Gastroesophageal sphincter (tissue), 4 donors: ENCODE measurements around the gene DOCK9. TPM values are rescaled to one million over a fixed set of nuclear protein-coding genes. Genes with fewer than 3 reads are reported as not detected.
"Not testable (repeated sequence)": the region's sequence is repeated elsewhere in the genome, so short reads cannot be mapped to it uniquely, and the experiment has no call there.

Source experiments
- ATAC-seq: fragments of 150-250 bp; one replicate; pipeline ENCODE4 v1.9.1; 2016; ENCODE audit warnings: mild to moderate bottlenecking, moderate library complexity
- H3K27ac ChIP-seq, 4 donors: fragments of 200-600 bp; sonication (generic) in 3 of 4; 1 replicate in 3 of 4; 2 replicates in 1 of 4; pipeline ENCODE4 v1.5.1; 2016 to 2019
- H3K27me3 ChIP-seq: fragments of 200-600 bp; sonication (generic); one replicate; pipeline ENCODE4 v1.5.1; 2019
- H3K36me3 ChIP-seq, 2 donors: fragments of 200-600 bp; sonication (generic); one replicate each; pipeline ENCODE4 v1.5.1; 2019; ENCODE audit warnings: control low read depth in 1 of 2
- H3K4me1 ChIP-seq, 3 donors: fragments of 200-600 bp; sonication (generic); 1 replicate in 2 of 3; 2 replicates in 1 of 3; pipeline ENCODE4 v1.5.1; 2016 to 2019; ENCODE audit warnings: control low read depth in 2 of 3
- H3K4me3 ChIP-seq, 2 donors: fragments of 200-600 bp; sonication (generic); one replicate each; pipeline ENCODE4 v1.5.1; 2019; ENCODE audit warnings: mild to moderate bottlenecking in 1 of 2, moderate library complexity in 1 of 2
- H3K9me3 ChIP-seq, 3 donors: fragments of 200-600 bp; sonication (generic); one replicate each; pipeline ENCODE4 v1.5.1; 2017 to 2019; ENCODE audit warnings: control low read depth in 2 of 3
- EP300 ChIP-seq: sonication (generic); formaldehyde crosslinking; IDR thresholded peaks from one replicate; pipeline ENCODE4 v1.6.1; 2017; ENCODE audit warnings: antibody characterized with exemption, mild to moderate bottlenecking
- POLR2A ChIP-seq, 2 donors: fragments of 450-650 bp; IDR thresholded peaks; one replicate each; pipeline ENCODE4 v1.6.1; 2017; ENCODE audit warnings: antibody characterized with exemption in 2 of 2, mild to moderate bottlenecking in 2 of 2, moderate library complexity in 1 of 2
- POLR2AphosphoS5 ChIP-seq: sonication (generic); formaldehyde crosslinking; IDR thresholded peaks from one replicate; pipeline ENCODE4 v1.6.1; 2017; ENCODE audit warnings: antibody characterized with exemption
- WGBS, 2 donors: methylation state at CpG; one replicate each; pipeline ENCODE4 v1.1.5; 2018; ENCODE audit warnings: low coverage in 1 of 2; 5-methylcytosine and 5-hydroxymethylcytosine counted together
- total RNA-seq, 4 donors: library from RNA; depleted of rRNA; stranded (reverse); fragments of >200 nt; gene quantifications; one replicate each; pipeline ENCODE4 v1.1.0, GENCODE V29; 2016
- TF ChIP-seq, protein P1 (sequence below), 4 experiments: fragments of 200-600 bp in 2 of 4; fragments of 450-650 bp in 2 of 4; sonication (generic) in 1 of 4; IDR thresholded peaks; one replicate each; pipeline ENCODE4 v1.5.1; 2017 to 2019; ENCODE audit warnings: antibody characterized with exemption in 4 of 4, mild to moderate bottlenecking in 2 of 4, moderate library complexity in 2 of 4

DOCK9 gene
- total RNA-seq, 4 donors from 2014 or later, result 84.1 to 203 (median 150) TPM

DNA sequence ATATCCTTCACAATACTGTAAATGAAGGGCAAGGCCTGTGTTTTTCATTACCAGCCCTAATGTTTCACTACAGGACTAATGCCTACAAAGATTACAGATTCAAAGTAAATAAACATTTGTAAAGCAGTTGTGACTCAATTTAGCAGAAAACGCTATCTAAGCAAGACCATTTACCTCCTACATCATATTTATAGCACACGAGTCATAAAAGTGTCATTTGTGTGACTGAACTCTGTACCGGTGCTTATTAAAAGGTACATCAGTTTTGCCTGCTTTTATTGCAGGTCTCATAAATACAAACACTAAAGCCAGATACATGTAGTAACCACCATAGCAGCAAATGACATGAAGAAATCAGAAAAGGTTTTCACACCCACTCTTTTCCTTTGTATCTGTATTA, 163.9 kb downstream of the DOCK9 start:
- peaks cover 0 to 5% (median 0%) of the 10 kb centered on the region in 3 donors for H3K4me1 ChIP-seq
- ATAC-seq, result no peak
- H3K9me3 ChIP-seq, result no peaks in the 10 kb centered on the region
- TF ChIP-seq POLR2AphosphoS5 (no peak), EP300 (no peak), POLR2A (IDR thresholded peaks at IDR 0.05) (no peak)
- TF ChIP-seq, protein P1, sequence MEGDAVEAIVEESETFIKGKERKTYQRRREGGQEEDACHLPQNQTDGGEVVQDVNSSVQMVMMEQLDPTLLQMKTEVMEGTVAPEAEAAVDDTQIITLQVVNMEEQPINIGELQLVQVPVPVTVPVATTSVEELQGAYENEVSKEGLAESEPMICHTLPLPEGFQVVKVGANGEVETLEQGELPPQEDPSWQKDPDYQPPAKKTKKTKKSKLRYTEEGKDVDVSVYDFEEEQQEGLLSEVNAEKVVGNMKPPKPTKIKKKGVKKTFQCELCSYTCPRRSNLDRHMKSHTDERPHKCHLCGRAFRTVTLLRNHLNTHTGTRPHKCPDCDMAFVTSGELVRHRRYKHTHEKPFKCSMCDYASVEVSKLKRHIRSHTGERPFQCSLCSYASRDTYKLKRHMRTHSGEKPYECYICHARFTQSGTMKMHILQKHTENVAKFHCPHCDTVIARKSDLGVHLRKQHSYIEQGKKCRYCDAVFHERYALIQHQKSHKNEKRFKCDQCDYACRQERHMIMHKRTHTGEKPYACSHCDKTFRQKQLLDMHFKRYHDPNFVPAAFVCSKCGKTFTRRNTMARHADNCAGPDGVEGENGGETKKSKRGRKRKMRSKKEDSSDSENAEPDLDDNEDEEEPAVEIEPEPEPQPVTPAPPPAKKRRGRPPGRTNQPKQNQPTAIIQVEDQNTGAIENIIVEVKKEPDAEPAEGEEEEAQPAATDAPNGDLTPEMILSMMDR (IDR thresholded peaks at IDR 0.05), result no peak
- peaks cover 0 to 37% of the 10 kb centered on the region in 2 donors for H3K36me3 ChIP-seq
- H3K27me3 ChIP-seq, result no peaks in the 10 kb centered on the region
- 75 to 93% methylated on average over 3 of the region's 3 CpGs for WGBS, 2 donors
- H3K4me3 ChIP-seq, result no peak overlapping the region
- no peak overlapping the region for H3K27ac ChIP-seq

- not testable (repeated sequence) for ATAC-seq, H3K27ac ChIP-seq, H3K9me3 ChIP-seq, H3K4me3 ChIP-seq, H3K27me3 ChIP-seq, H3K4me1 ChIP-seq
- H3K36me3 ChIP-seq, result peaks cover 0 to 49% of the 10 kb centered on the region in 2 donors
- WGBS, 2 donors, result 0% methylated on average over 2 of the region's 5 CpGs; no CpG with 5 or more reads in 1 of the 2 donors
Observed at GRCh38 chr13:98812186-98812790, 165.6 kb downstream of the DOCK9 start.

DNA sequence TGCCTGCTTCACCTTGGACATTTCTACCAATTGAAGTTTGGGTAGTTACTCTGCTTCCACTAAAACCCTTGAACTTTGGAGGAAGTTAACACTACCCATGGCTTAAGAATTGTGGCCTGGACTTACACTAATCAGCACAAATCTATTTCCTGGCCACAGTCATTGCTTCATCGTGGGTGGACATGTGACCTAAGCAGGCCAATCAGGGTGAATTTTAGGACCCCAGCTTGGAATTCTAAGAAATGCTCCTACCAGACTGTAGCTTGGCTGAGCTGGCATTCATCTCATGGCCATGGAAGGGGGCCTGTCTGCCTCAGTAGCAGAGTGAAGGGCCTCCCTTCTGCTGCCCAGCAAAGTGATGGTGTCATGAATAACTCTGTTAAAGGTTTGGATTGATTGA, 167.1 kb downstream of the DOCK9 start:
- Histone ChIP-seq H3K4me3 (no peak overlapping the region), H3K36me3 (peaks cover 3 to 50% of the 10 kb centered on the region in 2 donors), H3K27me3 (no peaks in the 10 kb centered on the region), H3K27ac (no peak overlapping the region), H3K4me1 (no peaks in the 10 kb centered on the region), H3K9me3 (no peaks in the 10 kb centered on the region)
- WGBS, 2 donors, result 67% methylated on average over 1 of the region's 1 CpG; no CpG with 5 or more reads in 1 of the 2 donors
- TF ChIP-seq, protein P1 (IDR thresholded peaks at IDR 0.05), result no peak
- no peak for TF ChIP-seq POLR2AphosphoS5
- TF ChIP-seq EP300, result no peak
- TF ChIP-seq POLR2A (IDR thresholded peaks at IDR 0.05), result no peak
- ATAC-seq, result no peak

DNA sequence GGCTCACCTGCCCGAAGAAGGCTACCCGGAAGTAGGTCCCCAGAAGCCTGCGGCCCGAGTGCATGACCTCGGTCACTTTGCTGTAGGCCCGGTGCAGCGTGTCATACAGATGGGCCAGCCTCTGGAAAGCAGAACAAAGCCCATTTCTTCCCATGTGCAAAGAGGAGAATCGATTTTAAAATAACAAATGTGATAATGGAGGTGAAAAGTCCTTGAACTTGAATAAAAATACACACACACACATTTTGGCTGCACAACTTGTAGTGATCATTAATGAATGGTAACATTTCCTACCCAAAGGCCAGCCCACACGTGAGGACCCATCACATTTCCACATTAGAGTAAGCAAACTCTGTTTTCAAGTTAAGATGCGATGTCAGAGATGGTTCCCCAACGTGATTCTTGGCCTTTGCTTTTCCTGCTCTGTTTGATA, 168.5 kb downstream of the DOCK9 start:
- Histone ChIP-seq H3K27ac (no peak overlapping the region), H3K4me1 (no peaks in the 10 kb centered on the region), H3K36me3 (peaks cover 3 to 61% of the 10 kb centered on the region in 2 donors), H3K9me3 (no peaks in the 10 kb centered on the region), H3K4me3 (no peak overlapping the region), H3K27me3 (no peaks in the 10 kb centered on the region)
- 79 to 87% methylated on average over 9 to 11 of the region's 11 CpGs for WGBS, 2 donors
- TF ChIP-seq POLR2A (IDR thresholded peaks at IDR 0.05), result no peak
- TF ChIP-seq POLR2AphosphoS5, result no peak
- TF ChIP-seq, protein P1 (IDR thresholded peaks at IDR 0.05), result no peak
- TF ChIP-seq EP300, result no peak
- ATAC-seq, result no peak

DNA sequence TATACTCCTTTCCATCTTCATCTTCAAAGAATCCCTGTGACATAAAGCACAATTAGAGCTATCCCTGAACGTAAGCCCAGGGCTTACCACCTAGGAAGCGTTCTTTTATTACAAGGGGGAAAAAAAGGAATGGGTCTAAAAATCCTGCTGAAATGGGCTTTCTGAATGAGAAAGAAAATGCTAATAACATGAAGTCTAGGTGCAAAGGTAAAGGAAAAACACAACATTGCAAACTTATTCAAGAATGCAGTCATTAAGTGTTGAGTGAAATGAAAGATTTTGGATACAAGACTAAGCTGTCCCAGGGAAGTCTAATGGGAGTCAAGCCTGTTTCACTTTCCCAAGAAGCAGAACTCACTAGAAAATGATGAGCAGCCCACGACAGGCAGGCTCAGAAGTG, 170.1 kb downstream of the DOCK9 start:
- peaks cover 3 to 77% of the 10 kb centered on the region in 2 donors for H3K36me3 ChIP-seq
- H3K4me3 ChIP-seq, result no peak overlapping the region
- TF ChIP-seq EP300, result no peak
- TF ChIP-seq POLR2A (IDR thresholded peaks at IDR 0.05), result no peak
- TF ChIP-seq, protein P1 (IDR thresholded peaks at IDR 0.05), result no peak
- H3K9me3 ChIP-seq, result no peaks in the 10 kb centered on the region
- no peaks in the 10 kb centered on the region for H3K4me1 ChIP-seq
- no peak for ATAC-seq
- WGBS, 2 donors, result 87% methylated on average over 3 of the region's 3 CpGs; no CpG with 5 or more reads in 1 of the 2 donors
- H3K27me3 ChIP-seq, result no peaks in the 10 kb centered on the region
- no peak overlapping the region for H3K27ac ChIP-seq
